Heart left ventricle (tissue), 16 donors: Measurements from ENCODE around the gene CAPZA1. TPM values are rescaled to one million over a fixed set of nuclear protein-coding genes. Genes with fewer than 3 reads are reported as not detected.

Experiments used
- ATAC-seq, 4 donors: fragments of 200-7000 bp; cut with Tn5 transposase; one replicate each; pipeline ENCODE4 v1.9.1; 2020 to 2022; ENCODE audit warnings: moderate library complexity in 4 of 4, mild to moderate bottlenecking in 3 of 4, moderate number of reproducible peaks in 1 of 4
- DNase-seq, 5 donors: peaks; one replicate each; pipeline ENCODE4 v3.0.0-alpha.2; 2020
- H3K27ac ChIP-seq, 12 donors: fragments of 200-600 bp; sonication (generic) in 4 of 12; one replicate each; pipeline versions ENCODE4 v1.5.0 to v1.8.0; 2016 to 2022; ENCODE audit warnings: mild to moderate bottlenecking in 2 of 12
- H3K27me3 ChIP-seq, 9 donors: fragments of 200-600 bp; sonication (generic) in 2 of 9; one replicate each; pipeline versions ENCODE4 v1.5.1 to v1.8.0; 2016 to 2022; ENCODE audit warnings: mild to moderate bottlenecking in 3 of 9
- H3K36me3 ChIP-seq, 9 donors: fragments of 200-600 bp; sonication (generic) in 2 of 9; one replicate each; pipeline versions ENCODE4 v1.5.0 to v1.8.0; 2018 to 2022; ENCODE audit warnings: mild to moderate bottlenecking in 2 of 9
- H3K4me1 ChIP-seq, 12 donors: fragments of 200-600 bp; sonication (generic) in 4 of 12; one replicate each; pipeline versions ENCODE4 v1.5.0 to v1.8.0; 2016 to 2022; ENCODE audit warnings: mild to moderate bottlenecking in 3 of 12
- H3K4me3 ChIP-seq, 12 donors: fragments of 200-600 bp; sonication (generic) in 4 of 12; one replicate each; pipeline versions ENCODE4 v1.5.0 to v1.8.0; 2017 to 2022; ENCODE audit warnings: mild to moderate bottlenecking in 9 of 12, moderate library complexity in 4 of 12
- H3K9me3 ChIP-seq, 12 donors: fragments of 200-600 bp; sonication (generic) in 4 of 12; one replicate each; pipeline versions ENCODE4 v1.5.0 to v1.8.0; 2016 to 2022; ENCODE audit warnings: mild to moderate bottlenecking in 1 of 12
- POLR2A ChIP-seq, 2 donors: fragments of 450-650 bp; IDR thresholded peaks; one replicate each; pipeline ENCODE4 v1.6.1; 2017; ENCODE audit warnings: antibody characterized with exemption in 2 of 2, mild to moderate bottlenecking in 2 of 2, moderate library complexity in 2 of 2
- WGBS, 4 donors: extraction: QIAGEN DNeasy Blood & Tissue Kit in 2 of 4; methylation state at CpG; one replicate each; pipeline versions ENCODE4 v1.1.5 to v1.1.7; 2013 to 2018; 5-methylcytosine and 5-hydroxymethylcytosine counted together
- intact Hi-C, 10 donors: fragments of 100-400 bp; cut with DNase I; formaldehyde crosslinking; loops; one replicate each; pipeline versions ENCODE4 v1.11.1 to v1.14.2; 2022
- polyA plus RNA-seq, 2 donors: library from polyadenylated mRNA; stranded (reverse); fragments of 200-250 nt; gene quantifications; one replicate each; pipeline ENCODE4 v1.2.3, GENCODE V29; 2013
- total RNA-seq, 9 donors: library from RNA; depleted of rRNA in 2 of 9; stranded (reverse); fragments of >200 nt in 2 of 9; fragmentation: NEBNext Ultra II Directional in 3 of 9; extraction: Animal tissue kit (Norgen Biotek cat#: 25700) in 3 of 9; gene quantifications; one replicate each; pipeline versions ENCODE4 v1.1.0 to v1.2.4, GENCODE V29; 2016 to 2023
- TF ChIP-seq, protein P1 (sequence below), 12 donors: fragments of 200-600 bp; sonication (generic) in 4 of 12; IDR thresholded peaks; one replicate each; pipeline versions ENCODE4 v1.5.0 to v1.8.0; 2018 to 2022; ENCODE audit warnings: antibody characterized with exemption in 12 of 12, mild to moderate bottlenecking in 5 of 12
- donor health status: ischemic (EF 13 %, LVEDD 7.1; RV severe dilation, severe dysfunction).
- donor health status: healthy with polysubstance abuse.
- donor health status: DM: no; HTN: yes; CAD: no.
- donor health status: DM: no; HTN: no; CAD: no.
- donor health status: ischemic (EF 25% LVEDD 6.9; RV normal size, moderate dysfunction).
- donor health status: ischemic (EF 25% LVEDD 5.7; RV mildly dilated, moderate dysfunction).
- donor health status: healthy.
- donor health status: DM: yes; HTN: yes; CAD: no.
- donor health status: ischemic (EF 35%, LVEDD 5.7; RV mildly dilated, moderate dysfunction).
- donor health status: nonischemic (EF 11% LVEDD 7.7; RV severe dilation, severe dysfunction).
- donor health status: DM: yes; HTN: yes; CAD: no.
- donor health status: PGD.
- donor health status: ischemic (EF 29% LVEDD 5.4; RV normal size, mild dysfunction).
- donor health status: nonischemic (EF 23%, LVEDD 6.1; RV moderate dilation, normal function).

Gene CAPZA1
- total and polyA plus RNA-seq, 11 donors, result 17.0 to 98.4 (median 32.6) TPM

DNA sequence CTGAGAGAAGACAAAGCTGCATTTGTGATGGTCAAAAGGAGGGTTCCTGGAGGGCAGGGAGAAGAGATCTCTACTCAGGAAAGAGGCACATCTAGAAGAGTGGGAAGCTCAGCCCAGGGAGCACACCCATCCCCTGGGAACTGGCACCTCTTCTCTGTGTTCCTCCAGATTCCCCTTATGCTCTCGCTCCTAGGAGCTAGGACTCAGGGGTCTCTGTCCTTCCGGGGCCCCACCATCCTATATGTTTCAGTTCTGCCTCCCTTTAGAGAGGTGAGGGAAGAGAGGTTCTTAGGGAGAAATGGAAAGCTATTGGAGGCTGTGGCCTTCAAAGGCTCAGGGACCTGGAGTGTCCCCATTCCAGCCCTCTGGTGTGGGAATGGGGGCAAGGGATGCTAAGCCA is 100.1 kb downstream of the CAPZA1 start:
- no peak for ATAC-seq
- Histone ChIP-seq H3K27me3 (peaks cover 0 to 12% (median 0%) of the 10 kb centered on the region in 9 donors), H3K4me1 (peaks cover 0 to 30% (median 16%) of the 10 kb centered on the region in 12 donors), H3K9me3 (no peaks in the 10 kb centered on the region), H3K27ac (no peak overlapping the region), H3K36me3 (no peaks in the 10 kb centered on the region), H3K4me3 (no peak overlapping the region)
- DNase-seq, result no peak
- 92 to 100% (median 95%) methylated on average over 2 of the region's 2 CpGs for WGBS, 4 donors
- TF ChIP-seq POLR2A (IDR thresholded peaks at IDR 0.05), result no peak
- TF ChIP-seq, protein P1, sequence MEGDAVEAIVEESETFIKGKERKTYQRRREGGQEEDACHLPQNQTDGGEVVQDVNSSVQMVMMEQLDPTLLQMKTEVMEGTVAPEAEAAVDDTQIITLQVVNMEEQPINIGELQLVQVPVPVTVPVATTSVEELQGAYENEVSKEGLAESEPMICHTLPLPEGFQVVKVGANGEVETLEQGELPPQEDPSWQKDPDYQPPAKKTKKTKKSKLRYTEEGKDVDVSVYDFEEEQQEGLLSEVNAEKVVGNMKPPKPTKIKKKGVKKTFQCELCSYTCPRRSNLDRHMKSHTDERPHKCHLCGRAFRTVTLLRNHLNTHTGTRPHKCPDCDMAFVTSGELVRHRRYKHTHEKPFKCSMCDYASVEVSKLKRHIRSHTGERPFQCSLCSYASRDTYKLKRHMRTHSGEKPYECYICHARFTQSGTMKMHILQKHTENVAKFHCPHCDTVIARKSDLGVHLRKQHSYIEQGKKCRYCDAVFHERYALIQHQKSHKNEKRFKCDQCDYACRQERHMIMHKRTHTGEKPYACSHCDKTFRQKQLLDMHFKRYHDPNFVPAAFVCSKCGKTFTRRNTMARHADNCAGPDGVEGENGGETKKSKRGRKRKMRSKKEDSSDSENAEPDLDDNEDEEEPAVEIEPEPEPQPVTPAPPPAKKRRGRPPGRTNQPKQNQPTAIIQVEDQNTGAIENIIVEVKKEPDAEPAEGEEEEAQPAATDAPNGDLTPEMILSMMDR (IDR thresholded peaks at IDR 0.05), result no peak
- intact Hi-C loops, result loop anchor here (2.0 to 10.0 kb wide), 10 partner anchors 85 to 958 kb away; partner anchors contain the start of genes LRIG2 (in 6 of the 10) and SLC16A1 (in 3 of the 10)

DNA sequence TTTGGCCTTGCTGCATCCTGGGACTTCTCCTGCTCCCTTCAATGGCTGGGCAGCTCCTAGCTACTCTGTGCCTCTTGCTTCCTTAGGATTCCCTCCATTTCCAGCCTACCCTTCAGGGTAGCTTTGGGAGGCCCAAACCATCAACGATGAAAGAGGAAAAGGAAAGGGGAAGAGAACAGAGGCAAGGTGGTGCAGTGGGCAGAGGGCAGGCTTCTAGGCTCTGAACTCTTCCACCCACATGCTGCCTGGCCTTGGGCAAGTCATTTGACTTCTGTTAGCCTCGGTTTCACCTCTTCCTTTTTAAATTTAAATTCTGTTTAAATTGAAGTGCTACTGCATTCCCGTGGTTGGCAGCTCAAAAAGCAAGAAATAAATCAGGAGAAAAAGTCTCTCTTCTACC is 101.2 kb downstream of the CAPZA1 start:
- Histone ChIP-seq H3K27me3 (peaks cover 0 to 12% (median 0%) of the 10 kb centered on the region in 9 donors), H3K4me1 (peaks cover 0 to 25% (median 14%) of the 10 kb centered on the region in 12 donors), H3K36me3 (no peaks in the 10 kb centered on the region), H3K27ac (no peak overlapping the region), H3K9me3 (no peaks in the 10 kb centered on the region), H3K4me3 (no peak overlapping the region)
- WGBS, 4 donors, result 77 to 83% (median 78%) methylated on average over 3 of the region's 3 CpGs
- ATAC-seq (no peak), DNase-seq (no peak)
- no peak for TF ChIP-seq POLR2A (IDR thresholded peaks at IDR 0.05)
- TF ChIP-seq, protein P1 (IDR thresholded peaks at IDR 0.05), result no peak
- intact Hi-C loops, result loop anchor here in 1 of 10 donors (10.0 kb wide), 1 partner anchor 144 kb away; no protein-coding TSS in a partner anchor

Other genes with a start within 250 kb of the CAPZA1 start
- 10 to 100 TPM in 8 of 9 donors, 1 to 10 TPM in 1; 9.3 to 22.8 (median 14.7) TPM for gene CTTNBP2NL, start 223.6 kb upstream of the CAPZA1 start, total RNA-seq
- 1 to 10 TPM; 4.6 to 6.5 TPM for gene CTTNBP2NL, start 223.6 kb upstream of the CAPZA1 start, polyA plus RNA-seq
- gene WNT2B, start 110.9 kb upstream of the CAPZA1 start, total RNA-seq, result 10 to 100 TPM in 1 of 9 donors, 1 to 10 TPM in 8; 1.6 to 16.2 (median 2.8) TPM
- 1 to 10 TPM in 1 of 2 donors, under 1 TPM in 1; 0.71 to 1.6 TPM for gene WNT2B, start 110.9 kb upstream of the CAPZA1 start, polyA plus RNA-seq
- 10 to 100 TPM; 11.4 to 20.3 (median 13.8) TPM for gene ST7L, start 691 bp upstream of the CAPZA1 start, total RNA-seq
- 1 to 10 TPM; 6.9 to 9.8 TPM for gene ST7L, start 691 bp upstream of the CAPZA1 start, polyA plus RNA-seq
- gene MOV10, start 54.8 kb downstream of the CAPZA1 start, total RNA-seq, result 10 to 100 TPM in 7 of 9 donors, 1 to 10 TPM in 2; 7.5 to 43.6 (median 13.3) TPM
- 10 to 100 TPM; 10.8 to 25.3 TPM for gene MOV10, start 54.8 kb downstream of the CAPZA1 start, polyA plus RNA-seq
- 100 to 1,000 TPM; 147 to 432 (median 217) TPM for gene RHOC, start 87.3 kb downstream of the CAPZA1 start, total RNA-seq
- gene RHOC, start 87.3 kb downstream of the CAPZA1 start, polyA plus RNA-seq, result 100 to 1,000 TPM; 170 to 443 TPM
- gene PPM1J, start 95.5 kb downstream of the CAPZA1 start, total RNA-seq, result 10 to 100 TPM in 3 of 9 donors, 1 to 10 TPM in 6; 4.2 to 11.5 (median 8.3) TPM
- gene PPM1J, start 95.5 kb downstream of the CAPZA1 start, polyA plus RNA-seq, result 1 to 10 TPM; 1.8 to 6.9 TPM